Astrocyte (in vitro differentiated cells and primary cell): ENCODE data around the gene UGT1A3.

ENCODE experiments used
- EZH2 ChIP-seq: IDR thresholded peaks from 2 replicates; pipeline ENCODE4 v1.6.1; 2012; ENCODE audit warnings: mild to moderate bottlenecking, low read length, inconsistent platforms; ENCODE audit not compliant: insufficient read depth
- TF ChIP-seq, protein P1 (sequence below): IDR thresholded peaks from 2 replicates; pipeline ENCODE4 v1.5.1; 2011; ENCODE audit warnings: low read depth, mild to moderate bottlenecking, inconsistent platforms, low read length, moderate library complexity; ENCODE audit not compliant: insufficient read depth

DNA sequence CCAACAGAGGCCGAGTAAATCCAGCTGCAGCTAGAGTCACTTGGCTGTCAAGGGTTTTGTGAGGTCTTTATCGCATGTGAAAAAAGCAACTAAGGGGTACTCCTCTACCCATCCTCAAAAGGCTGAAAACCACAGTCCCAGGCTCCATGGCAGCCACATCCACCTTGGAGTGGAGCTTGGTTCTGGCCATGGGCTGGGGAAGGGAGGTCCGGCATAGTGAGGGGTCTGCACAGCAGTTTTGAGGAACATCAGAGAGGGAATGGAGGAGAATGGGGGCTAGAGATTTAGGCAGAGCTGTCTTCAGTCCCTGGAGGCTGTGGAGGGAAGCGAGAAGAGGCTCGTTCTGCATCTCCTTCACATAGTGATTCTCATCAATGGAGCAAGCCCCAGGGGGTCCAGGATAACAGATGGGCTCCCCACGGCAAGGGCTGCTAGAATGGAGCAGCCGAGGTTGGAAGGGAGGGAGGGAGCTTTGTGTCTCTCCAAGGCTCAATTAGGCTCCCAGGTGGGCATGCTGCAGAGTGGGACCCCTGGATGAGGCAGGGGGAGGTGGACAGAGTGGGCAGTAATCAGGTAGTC is 70.3 kb downstream of the UGT1A3 start:
- TF ChIP-seq, protein P1, sequence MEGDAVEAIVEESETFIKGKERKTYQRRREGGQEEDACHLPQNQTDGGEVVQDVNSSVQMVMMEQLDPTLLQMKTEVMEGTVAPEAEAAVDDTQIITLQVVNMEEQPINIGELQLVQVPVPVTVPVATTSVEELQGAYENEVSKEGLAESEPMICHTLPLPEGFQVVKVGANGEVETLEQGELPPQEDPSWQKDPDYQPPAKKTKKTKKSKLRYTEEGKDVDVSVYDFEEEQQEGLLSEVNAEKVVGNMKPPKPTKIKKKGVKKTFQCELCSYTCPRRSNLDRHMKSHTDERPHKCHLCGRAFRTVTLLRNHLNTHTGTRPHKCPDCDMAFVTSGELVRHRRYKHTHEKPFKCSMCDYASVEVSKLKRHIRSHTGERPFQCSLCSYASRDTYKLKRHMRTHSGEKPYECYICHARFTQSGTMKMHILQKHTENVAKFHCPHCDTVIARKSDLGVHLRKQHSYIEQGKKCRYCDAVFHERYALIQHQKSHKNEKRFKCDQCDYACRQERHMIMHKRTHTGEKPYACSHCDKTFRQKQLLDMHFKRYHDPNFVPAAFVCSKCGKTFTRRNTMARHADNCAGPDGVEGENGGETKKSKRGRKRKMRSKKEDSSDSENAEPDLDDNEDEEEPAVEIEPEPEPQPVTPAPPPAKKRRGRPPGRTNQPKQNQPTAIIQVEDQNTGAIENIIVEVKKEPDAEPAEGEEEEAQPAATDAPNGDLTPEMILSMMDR, result no peak
- no peak for TF ChIP-seq EZH2
